HEK293 (cell line): ENCODE results near the gene SHLD1.

ENCODE experiments used
- GFI1B ChIP-seq: fragments of 450-650 bp; formaldehyde crosslinking; IDR thresholded peaks from 2 replicates; pipeline ENCODE4 v1.5.1; 2016; ENCODE audit warnings: missing biosample characterization, missing genetic modification characterization
- REST ChIP-seq: fragments of 450-650 bp; formaldehyde crosslinking; IDR thresholded peaks from 2 replicates; pipeline ENCODE4 v1.5.1; 2016; ENCODE audit warnings: missing biosample characterization, missing genetic modification characterization
- ZBTB1 ChIP-seq: fragments of 450-650 bp; formaldehyde crosslinking; IDR thresholded peaks from 2 replicates; pipeline ENCODE4 v1.5.1; 2016; ENCODE audit warnings: missing biosample characterization, missing genetic modification characterization
- ZNF114 ChIP-seq: fragments of 450-650 bp; formaldehyde crosslinking; IDR thresholded peaks from 2 replicates; pipeline ENCODE4 v1.5.0; 2017; ENCODE audit warnings: missing biosample characterization, missing genetic modification characterization
- ZNF398 ChIP-seq: fragments of 450-650 bp; formaldehyde crosslinking; IDR thresholded peaks from 2 replicates; pipeline ENCODE4 v1.5.1; 2017; ENCODE audit warnings: missing biosample characterization, missing genetic modification characterization
- ZNF580 ChIP-seq: fragments of 450-650 bp; formaldehyde crosslinking; IDR thresholded peaks from 2 replicates; pipeline ENCODE4 v1.5.1; 2016; ENCODE audit warnings: missing biosample characterization, missing genetic modification characterization
- ZNF585B ChIP-seq: fragments of 450-650 bp; formaldehyde crosslinking; IDR thresholded peaks from 2 replicates; pipeline ENCODE4 v1.5.1; 2016; ENCODE audit warnings: missing biosample characterization, missing genetic modification characterization
- ZNF623 ChIP-seq: fragments of 450-650 bp; formaldehyde crosslinking; IDR thresholded peaks from 2 replicates; pipeline ENCODE4 v1.5.1; 2016; ENCODE audit warnings: missing biosample characterization, missing genetic modification characterization
- TF ChIP-seq, protein P1 (sequence below): fragments of 450-650 bp; formaldehyde crosslinking; IDR thresholded peaks from 2 replicates; pipeline ENCODE4 v1.5.1; 2016; ENCODE audit warnings: missing biosample characterization, missing genetic modification characterization
- TF ChIP-seq, protein P2 (sequence below): fragments of 450-650 bp; formaldehyde crosslinking; IDR thresholded peaks from 2 replicates; pipeline ENCODE4 v1.5.1; 2016; ENCODE audit warnings: missing biosample characterization, missing genetic modification characterization
- TF ChIP-seq, protein P3 (sequence below): fragments of 450-650 bp; formaldehyde crosslinking; IDR thresholded peaks from 2 replicates; pipeline ENCODE4; 2016; ENCODE audit warnings: missing biosample characterization, missing genetic modification characterization
- TF ChIP-seq, protein P4 (sequence below): fragments of 450-650 bp; formaldehyde crosslinking; IDR thresholded peaks from 2 replicates; pipeline ENCODE4 v1.5.1; 2016; ENCODE audit warnings: missing biosample characterization, missing genetic modification characterization

GRCh38 chr20:5825130-5825719 lies 75.0 kb downstream of the SHLD1 start:
- TF ChIP-seq, protein P1, sequence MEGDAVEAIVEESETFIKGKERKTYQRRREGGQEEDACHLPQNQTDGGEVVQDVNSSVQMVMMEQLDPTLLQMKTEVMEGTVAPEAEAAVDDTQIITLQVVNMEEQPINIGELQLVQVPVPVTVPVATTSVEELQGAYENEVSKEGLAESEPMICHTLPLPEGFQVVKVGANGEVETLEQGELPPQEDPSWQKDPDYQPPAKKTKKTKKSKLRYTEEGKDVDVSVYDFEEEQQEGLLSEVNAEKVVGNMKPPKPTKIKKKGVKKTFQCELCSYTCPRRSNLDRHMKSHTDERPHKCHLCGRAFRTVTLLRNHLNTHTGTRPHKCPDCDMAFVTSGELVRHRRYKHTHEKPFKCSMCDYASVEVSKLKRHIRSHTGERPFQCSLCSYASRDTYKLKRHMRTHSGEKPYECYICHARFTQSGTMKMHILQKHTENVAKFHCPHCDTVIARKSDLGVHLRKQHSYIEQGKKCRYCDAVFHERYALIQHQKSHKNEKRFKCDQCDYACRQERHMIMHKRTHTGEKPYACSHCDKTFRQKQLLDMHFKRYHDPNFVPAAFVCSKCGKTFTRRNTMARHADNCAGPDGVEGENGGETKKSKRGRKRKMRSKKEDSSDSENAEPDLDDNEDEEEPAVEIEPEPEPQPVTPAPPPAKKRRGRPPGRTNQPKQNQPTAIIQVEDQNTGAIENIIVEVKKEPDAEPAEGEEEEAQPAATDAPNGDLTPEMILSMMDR (tag by site-specific recombination), result no peak
- TF ChIP-seq, protein P2, sequence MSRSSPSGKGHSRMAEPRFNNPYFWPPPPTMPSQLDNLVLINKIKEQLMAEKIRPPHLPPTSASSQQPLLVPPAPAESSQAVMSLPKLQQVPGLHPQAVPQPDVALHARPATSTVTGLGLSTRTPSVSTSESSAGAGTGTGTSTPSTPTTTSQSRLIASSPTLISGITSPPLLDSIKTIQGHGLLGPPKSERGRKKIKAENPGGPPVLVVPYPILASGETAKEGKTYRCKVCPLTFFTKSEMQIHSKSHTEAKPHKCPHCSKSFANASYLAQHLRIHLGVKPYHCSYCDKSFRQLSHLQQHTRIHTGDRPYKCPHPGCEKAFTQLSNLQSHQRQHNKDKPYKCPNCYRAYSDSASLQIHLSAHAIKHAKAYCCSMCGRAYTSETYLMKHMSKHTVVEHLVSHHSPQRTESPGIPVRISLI (tag by site-specific recombination), result no peak
- TF ChIP-seq, protein P3, sequence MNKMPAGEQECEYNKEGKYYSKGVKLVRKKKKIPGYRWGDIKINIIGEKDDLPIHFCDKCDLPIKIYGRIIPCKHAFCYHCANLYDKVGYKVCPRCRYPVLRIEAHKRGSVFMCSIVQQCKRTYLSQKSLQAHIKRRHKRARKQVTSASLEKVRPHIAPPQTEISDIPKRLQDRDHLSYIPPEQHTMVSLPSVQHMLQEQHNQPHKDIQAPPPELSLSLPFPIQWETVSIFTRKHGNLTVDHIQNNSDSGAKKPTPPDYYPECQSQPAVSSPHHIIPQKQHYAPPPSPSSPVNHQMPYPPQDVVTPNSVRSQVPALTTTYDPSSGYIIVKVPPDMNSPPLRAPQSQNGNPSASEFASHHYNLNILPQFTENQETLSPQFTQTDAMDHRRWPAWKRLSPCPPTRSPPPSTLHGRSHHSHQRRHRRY (tag by site-specific recombination), result no peak
- TF ChIP-seq ZNF585B (tag by site-specific recombination) (no peak), ZBTB1 (no peak), GFI1B (tag by site-specific recombination) (no peak), ZNF623 (tag by site-specific recombination) (no peak), ZNF398 (tag by site-specific recombination) (no peak), ZNF114 (tag by site-specific recombination) (no peak), ZNF580 (tag by site-specific recombination) (no peak), REST (tag by site-specific recombination) (no peak)
- TF ChIP-seq, protein P4, sequence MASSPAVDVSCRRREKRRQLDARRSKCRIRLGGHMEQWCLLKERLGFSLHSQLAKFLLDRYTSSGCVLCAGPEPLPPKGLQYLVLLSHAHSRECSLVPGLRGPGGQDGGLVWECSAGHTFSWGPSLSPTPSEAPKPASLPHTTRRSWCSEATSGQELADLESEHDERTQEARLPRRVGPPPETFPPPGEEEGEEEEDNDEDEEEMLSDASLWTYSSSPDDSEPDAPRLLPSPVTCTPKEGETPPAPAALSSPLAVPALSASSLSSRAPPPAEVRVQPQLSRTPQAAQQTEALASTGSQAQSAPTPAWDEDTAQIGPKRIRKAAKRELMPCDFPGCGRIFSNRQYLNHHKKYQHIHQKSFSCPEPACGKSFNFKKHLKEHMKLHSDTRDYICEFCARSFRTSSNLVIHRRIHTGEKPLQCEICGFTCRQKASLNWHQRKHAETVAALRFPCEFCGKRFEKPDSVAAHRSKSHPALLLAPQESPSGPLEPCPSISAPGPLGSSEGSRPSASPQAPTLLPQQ (tag by site-specific recombination), result no peak
